ENCODE data around the gene FLT1. TPM values are rescaled to one million over a fixed set of nuclear protein-coding genes. Genes with fewer than 3 reads are reported as not detected.
A peak's percentile ranks its signal among the peaks of the same experiment; 100 is the strongest.

The FLT1 gene
- total RNA-seq, 2 experiments from 2014 or later: 0.51 to 1.1 TPM

DNA sequence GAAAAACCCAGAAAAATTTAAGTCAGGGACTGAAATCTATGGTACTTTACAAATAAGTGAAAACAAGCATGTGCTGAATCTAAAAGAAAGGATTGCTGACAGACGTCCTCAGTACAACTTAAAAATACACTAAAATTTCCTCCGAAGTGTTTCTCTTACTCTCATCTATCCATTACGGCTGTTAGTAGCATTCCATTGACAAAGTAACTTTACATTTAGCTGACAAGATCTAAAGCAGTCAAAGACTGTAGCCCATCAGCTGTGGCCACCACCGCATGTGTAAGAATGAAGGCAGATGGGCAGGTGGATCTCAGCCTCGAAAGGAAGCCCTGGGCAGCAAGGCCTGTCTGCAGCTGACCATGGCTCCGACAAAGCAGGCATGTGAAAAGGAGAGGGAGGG lies 59.0 kb downstream of the FLT1 start:
- no peak overlapping the region for H3K4me3 Mint-ChIP-seq
- no peaks in the 10 kb centered on the region for H3K4me1 Mint-ChIP-seq

GRCh38 chr13:28434926-28435325 lies 60.0 kb downstream of the FLT1 start:
- POLR2A ChIA-PET: no interaction called here
- peaks cover 3% of the 10 kb centered on the region for H3K27me3 Mint-ChIP-seq

More for the DNA sequence above, 59.0 kb downstream of the FLT1 start:
- no peaks in the 10 kb centered on the region for H3K9me3 Mint-ChIP-seq
- DNase-seq (no peak), ATAC-seq (ENCODE audit: low read depth) (no peak)
- no peaks in the 10 kb centered on the region for H3K36me3 Mint-ChIP-seq
- H3K27me3 Mint-ChIP-seq: peaks cover 3% of the 10 kb centered on the region
- H3K27ac Mint-ChIP-seq: no peak overlapping the region
- POLR2A ChIA-PET: no interaction called here

DNA sequence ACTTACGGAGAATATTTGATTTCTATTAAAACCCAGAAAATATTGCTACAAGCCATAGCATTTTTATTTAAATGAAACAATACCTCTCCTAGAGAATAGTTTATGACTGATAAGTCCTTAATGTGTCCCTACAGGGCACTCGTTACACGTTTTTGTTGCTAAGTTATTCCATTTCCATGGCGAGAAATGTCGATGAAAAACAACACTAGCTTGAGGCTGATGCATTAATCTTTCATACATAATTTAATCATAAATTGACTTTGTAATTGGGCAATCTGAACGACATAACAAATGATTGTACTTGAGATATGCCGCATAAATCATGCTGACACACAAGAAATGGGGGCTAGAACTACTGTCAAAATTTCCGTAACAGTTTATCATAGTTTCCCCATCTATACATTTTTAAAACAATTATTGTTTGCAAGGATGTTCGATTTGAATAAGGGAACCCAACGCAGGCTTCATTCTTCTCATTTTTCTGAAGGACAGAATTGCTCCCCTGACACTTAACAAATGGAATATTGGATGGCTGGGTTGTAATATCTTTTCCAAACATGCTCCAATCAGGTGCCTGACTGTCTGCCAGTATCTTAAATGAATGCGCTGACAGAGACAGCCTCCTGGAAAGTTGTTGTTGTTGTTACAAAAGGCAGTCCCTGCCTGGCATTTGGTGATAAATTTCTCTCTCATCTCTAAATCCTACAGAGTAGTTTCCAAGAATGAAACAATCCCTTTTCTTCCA lies 61.9 kb downstream of the FLT1 start:
- Mint-ChIP-seq H3K27ac (no peak overlapping the region), H3K27me3 (peaks cover 5% of the 10 kb centered on the region), H3K4me1 (peaks cover 7% of the 10 kb centered on the region), H3K4me3 (no peak overlapping the region), H3K9me3 (no peaks in the 10 kb centered on the region), H3K36me3 (peaks cover 1% of the 10 kb centered on the region)
- POLR2A ChIA-PET: no interaction called here
- no peak for DNase-seq
- ATAC-seq (ENCODE audit: low read depth): no peak

More at GRCh38 chr13:28434926-28435325, 60.0 kb downstream of the FLT1 start:
- Mint-ChIP-seq H3K36me3 (no peaks in the 10 kb centered on the region), H3K4me1 (peaks cover 4% of the 10 kb centered on the region), H3K9me3 (no peaks in the 10 kb centered on the region), H3K27ac (no peak overlapping the region), H3K4me3 (no peak overlapping the region)
- no peak for ATAC-seq (ENCODE audit: low read depth)
- no peak for DNase-seq

- peaks cover 11% of the 10 kb centered on the region for H3K27me3 Mint-ChIP-seq
- H3K9me3 Mint-ChIP-seq: peaks cover 1% of the 10 kb centered on the region
- no peak overlapping the region for H3K27ac Mint-ChIP-seq
- POLR2A ChIA-PET: no interaction called here
- no peak for ATAC-seq (ENCODE audit: low read depth)
- no peak for DNase-seq
- H3K4me3 Mint-ChIP-seq: no peak overlapping the region
- peaks cover 4% of the 10 kb centered on the region for H3K36me3 Mint-ChIP-seq
- H3K4me1 Mint-ChIP-seq: peaks cover 7% of the 10 kb centered on the region
Observed at GRCh38 chr13:28429685-28430290, 65.1 kb downstream of the FLT1 start.

DNA sequence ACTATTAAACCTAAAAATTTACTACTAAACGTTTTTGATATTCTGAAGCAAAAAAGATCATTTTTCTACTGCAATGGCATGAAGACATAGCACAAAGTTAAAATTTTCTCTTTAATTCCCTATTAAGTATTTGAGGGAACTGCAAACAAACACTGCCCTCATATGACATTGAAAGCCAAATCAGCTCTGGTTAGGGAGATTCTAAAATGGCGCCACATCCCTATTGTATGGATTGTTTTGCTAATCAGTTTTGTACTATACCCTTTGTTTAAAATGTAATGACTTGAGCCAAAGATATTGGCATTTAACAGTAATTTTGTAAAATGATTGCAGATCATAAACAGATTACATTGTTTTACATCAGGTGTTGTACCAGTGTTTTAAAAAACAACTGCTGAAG lies 65.8 kb downstream of the FLT1 start:
- H3K9me3 Mint-ChIP-seq: peaks cover 1% of the 10 kb centered on the region
- H3K27ac Mint-ChIP-seq: no peak overlapping the region
- ATAC-seq (ENCODE audit: low read depth) (no peak), DNase-seq (no peak)
- peaks cover 11% of the 10 kb centered on the region for H3K27me3 Mint-ChIP-seq
- POLR2A ChIA-PET: no interaction called here
- H3K4me1 Mint-ChIP-seq: peaks cover 7% of the 10 kb centered on the region
- no peak overlapping the region for H3K4me3 Mint-ChIP-seq
- peaks cover 4% of the 10 kb centered on the region for H3K36me3 Mint-ChIP-seq

DNA sequence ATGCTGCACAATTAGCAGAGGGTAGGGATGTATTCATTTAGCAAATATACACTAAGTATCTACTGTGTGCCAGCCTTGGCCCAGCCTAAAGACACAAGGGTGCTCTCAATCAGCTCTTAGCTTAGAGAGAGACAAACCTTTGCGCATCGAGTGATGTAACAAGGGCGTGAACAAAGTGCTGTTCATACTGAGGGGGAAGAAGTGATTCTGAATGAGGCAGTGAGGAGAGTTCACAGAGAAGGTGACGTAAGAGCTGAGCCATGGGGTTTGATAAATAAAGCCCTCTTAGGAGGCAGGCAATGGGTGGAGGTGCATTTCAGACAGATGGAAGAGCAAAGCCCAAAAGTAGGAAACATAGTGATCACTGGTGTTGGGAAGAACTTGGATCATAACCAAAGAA lies 68.5 kb downstream of the FLT1 start:
- Mint-ChIP-seq H3K4me1 (peaks cover 21% of the 10 kb centered on the region), H3K27ac (no peak overlapping the region), H3K4me3 (no peak overlapping the region), H3K27me3 (peaks cover 11% of the 10 kb centered on the region), H3K9me3 (peaks cover 1% of the 10 kb centered on the region), H3K36me3 (peaks cover 8% of the 10 kb centered on the region)
- no peak for DNase-seq
- POLR2A ChIA-PET: no interaction called here
- ATAC-seq (ENCODE audit: low read depth): no peak

DNA sequence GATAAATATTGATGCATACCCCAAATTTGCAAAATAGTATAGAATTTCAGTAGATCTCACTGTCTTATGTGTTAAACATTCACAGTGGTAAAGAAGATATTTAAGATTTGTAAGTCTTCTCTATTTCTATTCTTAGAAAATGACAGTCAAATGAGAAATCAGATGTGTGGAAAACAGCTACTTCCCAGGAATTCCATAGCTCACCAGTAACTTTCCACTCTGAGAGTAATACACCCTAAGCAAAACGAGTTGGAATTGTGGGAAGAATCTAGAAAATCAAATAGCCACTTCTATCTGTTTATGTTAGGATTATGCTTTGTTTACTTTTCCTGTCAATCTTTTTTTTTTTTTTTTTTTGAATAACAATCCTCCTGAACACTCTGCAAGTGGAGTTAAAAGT lies 69.1 kb downstream of the FLT1 start:
- POLR2A ChIA-PET: no interaction called here

DNA sequence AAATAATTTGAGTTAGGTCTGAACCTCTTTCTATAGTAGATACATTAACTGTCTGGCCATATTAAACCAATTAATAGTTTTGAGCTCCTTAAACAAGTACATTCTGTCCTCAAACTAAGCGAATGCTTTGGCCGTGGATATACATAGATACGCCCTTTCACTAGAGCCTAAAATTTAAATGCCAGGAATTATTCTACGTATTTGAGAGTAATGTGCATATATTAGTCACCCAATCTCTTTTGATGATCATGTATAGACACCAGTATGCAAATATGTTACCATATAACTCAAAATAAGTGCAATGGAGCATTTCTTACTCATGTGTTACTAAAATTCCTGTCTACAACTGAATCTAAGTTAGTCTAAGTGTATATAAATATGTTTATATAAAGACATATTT lies 70.4 kb downstream of the FLT1 start:
- Mint-ChIP-seq H3K4me3 (no peak overlapping the region), H3K27ac (no peak overlapping the region), H3K36me3 (peaks cover 8% of the 10 kb centered on the region), H3K4me1 (peaks cover 13% of the 10 kb centered on the region), H3K27me3 (peaks cover 11% of the 10 kb centered on the region), H3K9me3 (peaks cover 1% of the 10 kb centered on the region)
- DNase-seq (no peak), ATAC-seq (ENCODE audit: low read depth) (no peak)
- POLR2A ChIA-PET: no interaction called here

More for the DNA sequence above, 69.1 kb downstream of the FLT1 start:
- no peak overlapping the region for H3K27ac Mint-ChIP-seq
- peaks cover 1% of the 10 kb centered on the region for H3K9me3 Mint-ChIP-seq
- no peak overlapping the region for H3K4me3 Mint-ChIP-seq
- peaks cover 21% of the 10 kb centered on the region for H3K4me1 Mint-ChIP-seq
- no peak for ATAC-seq (ENCODE audit: low read depth)
- no peak for DNase-seq
- H3K36me3 Mint-ChIP-seq: peaks cover 8% of the 10 kb centered on the region
- peaks cover 11% of the 10 kb centered on the region for H3K27me3 Mint-ChIP-seq

GRCh38 chr13:28423010-28423409 lies 71.9 kb downstream of the FLT1 start:
- H3K9me3 Mint-ChIP-seq: peaks cover 1% of the 10 kb centered on the region
- H3K4me1 Mint-ChIP-seq: peaks cover 13% of the 10 kb centered on the region
- H3K36me3 Mint-ChIP-seq: peaks cover 7% of the 10 kb centered on the region
- DNase-seq: peak; percentile 63
- peak overlapping the region; percentile 72 for H3K27ac Mint-ChIP-seq
- ATAC-seq (ENCODE audit: low read depth): peak; percentile 93
- POLR2A ChIA-PET: no interaction called here
- H3K27me3 Mint-ChIP-seq: peaks cover 6% of the 10 kb centered on the region
- peak overlapping the region; percentile 83 for H3K4me3 Mint-ChIP-seq

GRCh38 chr13:28421676-28422410 lies 73.1 kb downstream of the FLT1 start:
- peaks cover 7% of the 10 kb centered on the region for H3K36me3 Mint-ChIP-seq
- no peak overlapping the region for H3K27ac Mint-ChIP-seq
- DNase-seq: no peak
- H3K27me3 Mint-ChIP-seq: peaks cover 6% of the 10 kb centered on the region
- peaks cover 1% of the 10 kb centered on the region for H3K9me3 Mint-ChIP-seq
- H3K4me1 Mint-ChIP-seq: peaks cover 13% of the 10 kb centered on the region
- POLR2A ChIA-PET: no interaction called here
- ATAC-seq (ENCODE audit: low read depth): no peak
- no peak overlapping the region for H3K4me3 Mint-ChIP-seq

DNA sequence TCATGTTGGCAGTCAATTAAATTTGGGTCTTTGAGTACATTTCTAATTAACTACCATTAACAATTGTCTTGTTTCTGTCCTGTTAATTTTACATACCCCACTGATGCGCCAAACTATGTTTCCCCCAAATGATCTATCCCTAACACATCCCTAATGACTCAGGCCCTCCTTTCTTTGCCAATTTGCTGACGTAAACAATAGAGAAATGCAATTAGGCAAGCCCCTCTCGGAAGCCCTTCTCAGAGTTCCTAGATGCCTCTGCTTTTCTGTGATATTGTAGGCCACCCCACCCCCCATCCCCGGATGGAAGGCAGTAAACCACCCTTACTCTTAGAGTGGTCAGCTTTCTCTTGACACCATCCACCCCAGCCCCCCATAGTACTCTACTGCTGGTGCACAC lies 74.2 kb downstream of the FLT1 start:
- DNase-seq: no peak
- Mint-ChIP-seq H3K4me1 (peaks cover 15% of the 10 kb centered on the region), H3K27ac (no peak overlapping the region), H3K4me3 (no peak overlapping the region), H3K36me3 (peaks cover 4% of the 10 kb centered on the region), H3K27me3 (peaks cover 3% of the 10 kb centered on the region), H3K9me3 (no peaks in the 10 kb centered on the region)
- POLR2A ChIA-PET: no interaction called here
- no peak for ATAC-seq (ENCODE audit: low read depth)

DNA sequence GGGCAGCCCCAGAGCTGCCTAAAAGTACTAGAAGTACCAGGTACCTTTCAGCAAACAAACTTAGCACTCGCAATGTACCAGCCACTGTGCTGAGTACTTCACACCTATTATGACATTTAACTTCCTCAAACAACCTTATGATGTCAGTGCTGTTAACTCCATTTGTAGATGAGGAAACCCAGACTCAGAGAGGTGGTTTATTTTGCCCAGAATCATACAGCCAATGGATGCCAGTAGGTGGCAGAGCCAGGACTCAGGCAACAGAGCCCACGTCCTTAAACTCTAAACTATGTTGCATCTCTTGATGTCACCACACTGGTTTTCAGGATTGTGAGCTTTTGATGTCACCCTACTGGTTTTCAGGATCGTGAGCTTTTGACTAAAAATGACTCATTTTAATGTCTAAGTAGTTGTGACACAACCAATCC lies 78.9 kb downstream of the FLT1 start:
- no peak overlapping the region for H3K27ac Mint-ChIP-seq
- H3K27me3 Mint-ChIP-seq: no peaks in the 10 kb centered on the region
- ATAC-seq (ENCODE audit: low read depth) (no peak), DNase-seq (no peak)
- no peak overlapping the region for H3K4me3 Mint-ChIP-seq
- POLR2A ChIA-PET: no interaction called here
- H3K36me3 Mint-ChIP-seq: no peaks in the 10 kb centered on the region
- no peaks in the 10 kb centered on the region for H3K9me3 Mint-ChIP-seq
- peaks cover 6% of the 10 kb centered on the region for H3K4me1 Mint-ChIP-seq

- Mint-ChIP-seq H3K4me1 (peaks cover 10% of the 10 kb centered on the region), H3K27me3 (no peaks in the 10 kb centered on the region), H3K27ac (no peak overlapping the region), H3K9me3 (no peaks in the 10 kb centered on the region), H3K4me3 (no peak overlapping the region), H3K36me3 (no peaks in the 10 kb centered on the region)
- no peak for ATAC-seq (ENCODE audit: low read depth)
- POLR2A ChIA-PET: no interaction called here
- no peak for DNase-seq
Observed at GRCh38 chr13:28413999-28414398, 80.9 kb downstream of the FLT1 start.

GRCh38 chr13:28412981-28413380 lies 81.9 kb downstream of the FLT1 start:
- Mint-ChIP-seq H3K36me3 (no peaks in the 10 kb centered on the region), H3K27me3 (peaks cover 1% of the 10 kb centered on the region), H3K27ac (no peak overlapping the region), H3K4me1 (peaks cover 17% of the 10 kb centered on the region), H3K4me3 (no peak overlapping the region), H3K9me3 (no peaks in the 10 kb centered on the region)
- POLR2A ChIA-PET: no interaction called here
- DNase-seq (no peak), ATAC-seq (ENCODE audit: low read depth) (no peak)
